IPS-15b (cell line): ENCODE data around the gene UBE2E1.

Experiments used
- H3K27me3 ChIP-seq: one replicate; pipeline ENCODE4 v1.6.1; 2013; ENCODE audit warnings: low read length; ENCODE audit not compliant: control insufficient read depth, insufficient read depth
- H3K36me3 ChIP-seq: one replicate; pipeline ENCODE4 v1.6.1; 2013; ENCODE audit warnings: low read length; ENCODE audit not compliant: control insufficient read depth, insufficient read depth
- H3K4me1 ChIP-seq: one replicate; pipeline ENCODE4 v1.6.1; 2013; ENCODE audit warnings: mild to moderate bottlenecking, low read length; ENCODE audit not compliant: control insufficient read depth, insufficient read depth
- H3K4me3 ChIP-seq: one replicate; pipeline ENCODE4 v1.5.1; 2013; ENCODE audit warnings: low read depth, low read length
- H3K9ac ChIP-seq: one replicate; pipeline ENCODE4 v1.6.1; 2013; ENCODE audit warnings: low read depth, mild to moderate bottlenecking, low read length
- H3K9me3 ChIP-seq: one replicate; pipeline ENCODE4 v1.6.1; 2013; ENCODE audit warnings: mild to moderate bottlenecking, low read length; ENCODE audit not compliant: control insufficient read depth, insufficient read depth

UBE2E1 gene

DNA sequence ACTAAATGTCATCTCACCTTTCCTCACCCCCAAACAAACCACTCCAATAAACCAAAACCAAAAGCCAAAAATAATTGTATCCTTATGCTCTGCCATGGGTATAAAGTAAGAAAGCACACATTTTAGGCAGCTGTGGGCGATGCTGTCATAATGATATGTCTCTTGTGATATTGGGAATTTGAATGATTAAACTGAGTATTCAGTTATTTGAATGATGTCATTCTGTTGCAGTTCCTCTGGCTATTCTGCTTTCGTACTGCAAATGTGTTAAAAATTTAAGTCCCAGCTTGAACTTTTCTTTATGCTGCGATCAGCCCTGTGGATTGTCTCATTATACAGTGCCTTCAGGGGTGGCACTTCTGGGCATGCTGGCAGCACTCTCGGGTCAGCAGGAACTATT, 128.5 kb downstream of the UBE2E1 start:
- H3K4me1 ChIP-seq, result peaks cover 3% of the 10 kb centered on the region
- H3K36me3 ChIP-seq, result no peaks in the 10 kb centered on the region
- H3K4me3 ChIP-seq, result no peak overlapping the region
- H3K9me3 ChIP-seq, result no peaks in the 10 kb centered on the region
- H3K9ac ChIP-seq, result no peak overlapping the region
- no peaks in the 10 kb centered on the region for H3K27me3 ChIP-seq

DNA sequence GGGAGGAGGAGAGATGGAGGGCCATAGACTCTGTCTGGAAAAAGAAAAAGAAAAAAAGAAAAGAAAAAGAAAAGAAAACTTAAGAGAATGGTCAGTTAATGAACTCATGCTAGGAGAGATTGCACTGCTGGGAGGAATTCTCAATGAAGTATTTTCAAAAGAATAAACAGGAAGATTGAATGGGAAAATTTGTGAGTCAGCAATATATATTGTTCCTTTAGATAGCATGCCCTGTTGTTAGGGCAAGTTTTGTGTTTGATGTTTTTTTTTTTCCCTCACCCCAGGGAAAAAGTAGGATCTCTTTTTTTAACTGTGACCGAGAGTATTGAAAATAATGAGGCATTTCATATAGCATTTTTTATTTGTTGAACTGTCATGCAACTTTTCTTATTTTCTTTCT, 131.5 kb downstream of the UBE2E1 start:
- Histone ChIP-seq H3K9me3 (no peaks in the 10 kb centered on the region), H3K36me3 (no peaks in the 10 kb centered on the region), H3K27me3 (no peaks in the 10 kb centered on the region)

DNA sequence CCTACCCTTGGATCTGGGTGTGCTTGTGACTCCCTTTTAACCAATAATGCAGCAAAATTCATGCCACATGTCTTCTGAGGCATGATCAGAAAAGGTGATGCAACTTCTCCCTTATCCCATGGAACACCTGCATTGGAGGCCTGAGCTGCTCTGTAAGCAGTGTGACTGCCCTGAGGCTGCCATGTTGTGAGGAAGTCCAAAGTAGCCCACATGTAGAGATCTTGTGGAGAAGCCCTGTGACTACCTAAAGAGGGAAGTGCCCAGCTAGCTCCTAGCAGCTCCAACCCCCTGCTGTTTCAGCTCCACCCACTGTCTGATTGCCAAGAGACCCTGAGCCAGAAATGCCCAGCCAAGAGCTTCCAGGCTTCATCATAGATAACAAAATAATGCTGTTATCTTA, 132.9 kb downstream of the UBE2E1 start:
- Histone ChIP-seq H3K4me3 (no peak overlapping the region), H3K36me3 (no peaks in the 10 kb centered on the region), H3K4me1 (peaks cover under 1% of the 10 kb centered on the region), H3K9ac (no peak overlapping the region), H3K9me3 (no peaks in the 10 kb centered on the region), H3K27me3 (peaks cover 5% of the 10 kb centered on the region)

More for the DNA sequence above, 131.5 kb downstream of the UBE2E1 start:
- Histone ChIP-seq H3K4me3 (no peak overlapping the region), H3K9ac (no peak overlapping the region), H3K4me1 (no peaks in the 10 kb centered on the region)

DNA sequence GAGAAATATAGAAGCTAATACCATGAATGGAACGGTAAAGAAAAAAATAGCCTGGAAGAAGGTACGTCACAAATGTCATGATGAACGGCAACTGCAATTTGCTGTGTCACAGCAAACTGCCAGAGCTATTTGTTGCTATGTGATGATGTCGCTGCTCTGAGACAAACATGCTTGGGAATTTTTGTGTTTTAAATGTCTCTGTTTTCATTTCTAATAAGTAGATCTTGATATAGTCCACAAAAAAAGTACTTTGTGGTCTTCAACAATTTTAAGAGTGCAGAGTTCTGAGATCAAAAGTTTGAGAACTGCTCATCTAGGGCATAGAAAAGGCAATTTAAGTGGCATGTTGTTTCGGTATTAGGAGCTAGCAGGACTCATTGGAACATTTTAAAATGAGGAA, 135.0 kb downstream of the UBE2E1 start:
- Histone ChIP-seq H3K9ac (no peak overlapping the region), H3K4me1 (peaks cover 4% of the 10 kb centered on the region), H3K4me3 (no peak overlapping the region), H3K9me3 (no peaks in the 10 kb centered on the region), H3K27me3 (peaks cover 5% of the 10 kb centered on the region), H3K36me3 (no peaks in the 10 kb centered on the region)
